ENCODE results near the gene SMS.
A peak's percentile ranks its signal among the peaks of the same experiment; 100 is the strongest.
"Not testable (repeated sequence)": the region's sequence is repeated elsewhere in the genome, so short reads cannot be mapped to it uniquely, and the experiment has no call there.

SMS gene

DNA sequence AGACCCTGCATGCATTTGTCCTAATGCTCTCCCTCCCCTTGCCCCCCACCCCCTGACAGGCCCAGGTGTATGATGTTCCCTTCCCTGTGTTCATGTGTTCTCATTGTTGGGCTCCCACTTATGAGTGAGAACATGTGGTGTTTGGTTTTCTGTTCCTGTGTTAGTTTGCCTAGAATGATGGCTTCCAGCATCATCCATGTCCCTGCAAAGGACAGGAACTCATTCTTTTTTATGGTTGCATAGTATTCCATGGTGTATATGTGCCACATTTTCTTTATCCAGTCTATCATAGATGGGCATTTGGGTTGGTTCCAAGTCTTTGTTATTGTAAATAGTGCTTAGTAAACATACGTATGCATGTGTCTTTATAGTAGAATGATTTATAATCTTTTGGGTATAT, 10.0 kb downstream of the SMS start:
- not testable (repeated sequence) for DNase-seq (ENCODE audit: low read depth, low spot score)

DNA sequence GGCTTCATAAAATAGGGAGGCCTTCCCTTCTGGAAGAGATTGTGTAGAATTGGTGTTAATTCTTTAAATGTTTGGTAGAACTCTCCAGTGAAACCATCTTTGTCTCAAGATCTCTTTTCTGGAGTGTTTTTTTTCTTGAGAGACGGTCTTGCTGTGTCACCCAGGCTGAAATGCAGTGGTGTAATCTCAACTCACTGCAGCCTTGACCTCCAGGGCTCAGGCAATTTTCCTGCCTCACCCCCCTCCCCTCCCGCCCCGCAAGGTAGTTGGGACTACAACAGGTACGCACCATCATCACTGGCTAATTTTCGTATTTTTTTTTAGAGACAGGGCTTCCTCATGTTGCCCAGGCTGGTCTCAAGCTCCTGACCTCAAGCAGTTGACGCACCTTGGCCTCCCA, 12.1 kb downstream of the SMS start:
- DNase-seq (ENCODE audit: low read depth, low spot score), result no peak

- DNase-seq (ENCODE audit: low read depth, low spot score), result not testable (repeated sequence)
Observed at GRCh38 chrX:21953195-21953830, 12.8 kb downstream of the SMS start.

- no peak for DNase-seq (ENCODE audit: low read depth, low spot score)
Observed at GRCh38 chrX:21955403-21956189, 15.1 kb downstream of the SMS start.

DNA sequence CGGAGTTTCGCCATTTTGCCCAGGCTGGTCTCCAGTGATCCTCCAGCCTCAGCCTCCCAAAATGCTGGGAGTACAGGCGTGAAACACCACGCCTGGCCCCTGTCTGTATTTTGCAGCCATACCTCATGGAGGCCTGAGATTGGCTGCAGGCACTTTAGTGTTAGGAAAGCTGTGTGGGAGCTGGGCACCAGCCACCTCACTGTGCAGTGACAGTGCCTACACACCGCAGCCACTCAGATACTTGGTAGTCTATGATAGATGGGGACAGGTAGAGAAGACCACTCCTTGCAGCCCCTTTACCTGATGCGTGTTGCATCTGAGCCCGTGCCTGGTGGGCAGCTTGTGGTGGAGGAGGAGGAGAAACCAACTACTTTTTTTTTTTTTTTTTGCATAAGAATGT, 16.3 kb downstream of the SMS start:
- no peak for DNase-seq (ENCODE audit: low read depth, low spot score)

DNA sequence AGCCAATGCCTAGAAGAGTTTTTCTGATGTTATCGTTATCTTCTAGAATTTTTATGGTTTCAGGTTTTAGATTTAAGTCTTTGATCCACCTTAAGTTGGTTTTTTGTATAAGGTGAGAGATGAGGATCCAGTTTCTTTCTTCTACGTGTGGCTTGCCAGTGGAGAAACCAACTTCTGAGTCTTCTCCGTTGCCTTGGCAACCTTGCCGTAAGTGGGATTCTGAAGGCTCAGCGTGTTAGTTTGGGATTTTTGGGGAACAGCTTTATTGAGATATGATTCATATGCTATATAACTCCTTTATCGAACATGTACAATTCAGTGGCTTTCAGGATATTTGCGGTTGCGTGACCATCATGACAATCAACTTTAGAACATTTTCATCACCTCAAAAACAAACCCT, 17.7 kb downstream of the SMS start:
- no peak for DNase-seq (ENCODE audit: low read depth, low spot score)

DNA sequence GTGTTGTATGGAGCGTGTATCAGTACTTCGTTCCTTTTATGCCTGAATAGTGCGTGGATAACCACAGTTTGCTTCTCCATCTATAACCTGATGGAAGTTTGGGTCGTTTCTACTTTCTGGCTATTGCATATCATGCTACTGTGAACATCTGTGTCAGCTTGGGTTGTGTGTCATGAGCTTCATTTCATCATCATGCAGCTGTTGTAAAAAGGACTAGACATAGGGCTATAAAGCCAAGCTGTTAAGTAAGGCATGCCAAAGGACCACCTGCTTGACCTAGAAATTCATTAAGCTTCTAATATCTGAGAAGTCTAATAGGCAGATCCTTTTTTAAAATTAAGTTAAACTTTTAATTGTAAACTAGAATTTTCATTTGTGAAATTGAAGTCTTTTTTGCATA, 18.4 kb downstream of the SMS start:
- DNase-seq (ENCODE audit: low read depth, low spot score), result no peak

DNA sequence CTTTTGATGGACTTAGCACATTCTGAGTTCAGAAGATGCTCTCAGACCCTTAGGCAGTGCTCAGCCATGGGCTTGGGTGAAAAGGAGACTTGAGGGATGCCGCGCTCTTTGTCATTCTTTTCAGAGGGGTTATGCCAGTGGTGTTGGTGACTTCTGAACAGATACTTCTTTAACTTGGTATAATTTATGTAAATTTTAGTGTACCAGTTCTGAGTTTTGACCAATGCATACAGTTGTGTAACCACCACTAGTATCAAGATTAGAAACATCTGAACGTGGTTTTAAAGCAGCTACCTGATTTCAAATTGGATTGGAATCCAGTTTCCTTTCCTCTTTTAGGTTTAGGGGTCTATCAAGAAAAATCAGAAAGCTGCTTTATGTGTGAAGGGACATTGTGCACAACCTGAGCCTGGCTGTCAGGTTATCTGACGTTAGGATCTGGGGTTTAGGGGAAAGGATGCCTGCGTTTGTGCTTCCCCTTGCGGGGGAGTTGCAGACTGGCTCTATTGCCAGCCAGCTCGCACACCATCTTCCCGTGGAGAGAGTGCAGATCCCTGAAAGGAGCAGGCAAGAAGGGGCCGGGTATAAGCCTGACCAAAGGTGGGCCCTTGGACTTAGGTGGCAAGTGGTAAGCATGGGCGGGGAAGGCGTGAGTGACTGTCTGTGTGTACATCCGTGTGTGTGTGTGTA, 19.0 kb downstream of the SMS start:
- no peak for DNase-seq (ENCODE audit: low read depth, low spot score)

DNA sequence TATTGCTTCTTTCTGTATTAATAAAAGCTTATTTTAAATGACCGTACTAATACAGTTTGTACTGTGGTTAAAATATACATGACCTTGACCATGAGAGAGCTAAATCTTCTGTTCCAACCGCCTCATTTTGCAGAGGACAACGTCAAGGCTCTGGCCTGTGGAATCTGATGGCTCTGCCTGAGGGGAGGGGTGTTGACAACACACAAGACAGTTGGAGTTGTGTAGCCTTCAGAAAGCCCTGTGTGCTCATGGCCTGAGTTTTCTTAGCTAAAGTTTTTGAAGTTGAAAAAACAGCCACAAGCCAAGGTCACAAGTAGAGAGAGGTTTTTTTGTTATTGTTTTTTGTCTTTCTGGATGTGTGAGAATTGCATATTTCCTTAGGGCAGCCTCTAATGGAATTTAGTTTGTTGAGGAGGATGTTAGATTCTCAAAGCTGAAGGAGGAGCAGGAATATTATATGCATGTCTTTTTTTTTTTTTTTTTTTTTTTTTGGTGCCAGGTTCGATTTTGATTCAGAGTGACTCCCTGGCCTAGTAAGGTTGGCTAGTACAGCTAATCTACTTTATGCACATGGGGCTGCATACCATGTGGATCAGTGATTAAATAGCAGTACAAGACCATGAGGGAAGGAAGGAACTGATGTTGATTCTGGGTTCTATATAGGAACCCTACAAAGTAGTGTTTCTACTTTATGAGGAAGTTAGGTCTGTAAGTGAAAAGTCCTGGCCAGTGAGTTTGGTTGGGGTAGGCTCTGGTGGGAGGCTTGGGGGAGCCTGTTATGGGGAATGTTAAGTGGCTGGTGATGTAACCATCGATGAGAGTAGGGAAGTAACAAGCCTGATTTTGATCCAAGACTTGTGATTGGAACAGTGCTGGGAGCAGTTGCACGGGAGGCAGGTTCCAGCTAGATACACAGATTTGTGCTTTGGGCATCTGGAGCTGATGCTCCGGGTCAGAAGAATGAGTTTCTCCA, 20.3 kb downstream of the SMS start:
- DNase-seq (ENCODE audit: low read depth, low spot score), result no peak

GRCh38 chrX:21962361-21962760, 21.9 kb downstream of the SMS start:
- no peak for DNase-seq (ENCODE audit: low read depth, low spot score)

GRCh38 chrX:21963269-21963668, 22.8 kb downstream of the SMS start:
- no peak for DNase-seq (ENCODE audit: low read depth, low spot score)

DNA sequence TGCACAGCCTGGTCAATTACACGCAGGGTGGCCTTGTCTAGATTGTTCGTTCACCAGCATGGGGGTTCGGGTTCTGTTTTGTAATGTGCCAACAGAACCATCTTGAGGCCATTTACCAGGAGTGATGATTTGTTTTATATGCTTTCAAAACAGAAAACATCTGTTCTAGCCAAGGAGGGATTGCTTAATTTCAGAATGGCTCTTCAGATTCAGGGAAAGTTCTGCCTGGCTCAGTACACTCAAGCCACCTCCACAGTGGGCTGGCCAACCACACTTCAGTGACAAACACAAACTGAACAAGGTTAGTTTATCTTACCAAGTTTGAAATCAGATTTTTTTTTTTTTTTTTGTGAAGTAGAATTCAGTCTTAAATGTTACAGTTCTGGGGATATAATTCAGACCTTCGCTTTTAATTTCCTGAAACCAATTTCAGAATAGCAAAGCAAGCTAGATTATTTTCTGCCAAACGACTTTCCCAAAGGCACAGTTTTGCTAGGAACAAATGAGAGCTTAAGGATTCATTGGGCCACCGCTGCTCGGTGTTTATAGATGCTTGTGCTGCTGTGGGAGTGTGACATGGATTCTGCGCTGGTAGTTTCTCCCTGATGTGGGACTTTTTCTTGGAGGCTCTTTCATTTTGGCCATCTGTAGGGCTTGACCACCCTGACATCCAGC, 23.4 kb downstream of the SMS start:
- no peak for DNase-seq (ENCODE audit: low read depth, low spot score)

GRCh38 chrX:21966866-21967265, 26.4 kb downstream of the SMS start:
- no peak for DNase-seq (ENCODE audit: low read depth, low spot score)

DNA sequence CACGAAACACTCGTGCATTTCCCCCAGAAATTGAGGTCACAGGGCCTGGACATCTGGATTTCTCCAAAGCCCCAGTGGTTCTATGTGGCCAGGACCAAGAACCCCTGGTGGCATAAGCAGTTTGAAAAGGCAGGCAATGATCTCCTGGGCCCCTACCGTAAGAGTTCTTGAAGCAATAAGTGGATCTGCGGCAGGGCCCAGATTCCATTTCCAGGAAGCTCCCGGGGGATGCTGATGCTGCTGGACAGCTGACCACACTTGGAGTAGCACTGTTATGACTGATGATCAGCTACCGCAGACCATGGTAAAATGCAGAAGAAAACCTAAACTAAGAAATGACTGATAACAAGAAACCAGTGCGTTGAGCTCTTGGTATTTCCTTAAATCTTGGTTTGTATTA, 27.8 kb downstream of the SMS start:
- no peak for DNase-seq (ENCODE audit: low read depth, low spot score)

GRCh38 chrX:21970326-21970725, 29.8 kb downstream of the SMS start:
- no peak for DNase-seq (ENCODE audit: low read depth, low spot score)

DNA sequence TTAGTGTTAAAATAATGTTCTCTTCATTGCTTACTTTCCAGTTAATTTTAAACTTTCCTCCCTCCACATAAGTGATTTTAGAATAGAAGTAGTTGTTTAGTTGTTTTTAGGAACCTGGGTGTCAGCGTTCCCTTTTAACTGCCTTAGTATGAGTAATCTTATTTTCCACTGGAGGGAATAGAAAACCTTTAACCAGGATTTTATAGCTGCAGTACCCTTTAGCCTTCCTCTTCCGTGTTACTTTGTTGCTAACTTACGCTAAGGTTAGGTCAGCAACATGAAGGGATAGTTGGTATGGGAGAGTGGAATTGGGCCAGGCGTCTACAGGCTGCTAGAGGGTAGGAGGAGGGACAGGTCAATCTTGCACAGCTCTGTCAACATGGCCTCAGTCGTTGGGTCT, 31.5 kb downstream of the SMS start:
- DNase-seq (ENCODE audit: low read depth, low spot score), result no peak

- DNase-seq (ENCODE audit: low read depth, low spot score), result no peak
Observed at GRCh38 chrX:21972721-21973120, 32.2 kb downstream of the SMS start.

DNA sequence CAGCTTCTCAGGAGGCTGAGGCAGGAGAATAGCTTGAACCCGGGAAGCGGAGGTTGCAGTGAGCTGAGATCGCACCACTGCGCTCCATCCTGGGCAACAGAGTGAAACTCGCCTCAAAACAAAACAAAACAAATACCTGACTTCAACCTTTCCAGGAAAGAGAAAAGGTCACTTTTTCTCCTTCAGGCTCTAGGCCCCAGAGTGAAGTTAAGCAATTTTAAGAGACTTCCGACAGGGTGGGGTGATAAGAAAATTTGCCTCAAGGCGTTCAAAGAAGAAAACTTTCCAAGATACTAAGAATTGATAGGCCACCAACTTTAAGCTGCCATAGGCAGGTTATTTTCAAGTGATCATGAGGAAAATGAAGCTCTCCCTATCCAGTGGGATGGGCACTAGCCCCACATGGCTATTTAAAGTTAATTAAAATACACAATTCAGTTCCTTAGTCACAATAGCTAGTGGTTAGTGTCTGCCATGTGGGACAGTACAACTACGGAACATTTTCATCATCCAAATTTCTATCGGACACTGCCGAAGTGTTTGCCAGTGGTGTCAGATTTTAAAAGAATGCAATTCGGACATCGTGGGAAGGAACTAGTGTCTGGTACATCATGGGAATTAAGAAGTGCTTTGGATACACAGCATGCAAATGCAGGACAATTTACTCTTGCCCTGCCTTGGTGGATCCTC, 33.0 kb downstream of the SMS start:
- DNase-seq (ENCODE audit: low read depth, low spot score), result no peak

DNA sequence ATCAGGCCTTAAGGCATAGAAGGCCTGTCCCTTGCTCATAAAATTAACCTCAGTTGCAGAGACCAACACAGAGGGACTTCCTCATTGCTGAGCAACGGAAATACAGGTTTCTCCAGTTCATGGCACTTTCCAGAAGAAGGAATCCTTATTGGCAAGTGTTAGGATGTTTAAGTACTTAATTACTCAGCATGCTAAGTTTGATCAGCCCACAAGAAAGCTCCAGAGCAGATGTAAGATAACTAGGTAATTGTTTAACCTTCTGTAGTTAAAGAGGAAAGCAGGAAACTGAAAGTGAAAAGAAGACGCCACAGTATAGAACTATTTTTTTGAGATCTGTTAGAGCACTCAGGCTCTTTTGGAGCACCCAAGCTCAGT, 33.5 kb downstream of the SMS start:
- no peak for DNase-seq (ENCODE audit: low read depth, low spot score)

- DNase-seq (ENCODE audit: low read depth, low spot score), result no peak
Observed at GRCh38 chrX:21975242-21975641, 34.7 kb downstream of the SMS start.

GRCh38 chrX:21975812-21976211, 35.3 kb downstream of the SMS start:
- peak; percentile 7 for DNase-seq (ENCODE audit: low read depth, low spot score)
